RWPE1 (cell line): Measurements from ENCODE around the gene GIT2.

Experiments
- CTCF ChIA-PET: fragments of 350-600 bp; sonication (Branson Sonifier 250); formaldehyde crosslinking; extraction: SDS; loops from one replicate; lab custom pipeline; 2021; lab: Yijun Ruan, JAX
- POLR2A ChIA-PET: fragments of 400-600 bp; formaldehyde crosslinking; extraction: SDS; loops from one replicate; lab custom pipeline; 2020; ENCODE audit warnings: antibody characterized with exemption; ENCODE audit not compliant: low non-redundant PET; lab: Yijun Ruan, JAX
- DNase-seq: peaks from one replicate; pipeline ENCODE4 v3.0.0; 2012; ENCODE audit warnings: low spot score
- H3K27ac ChIP-seq: fragments of 450-650 bp; 2 replicates; pipeline ENCODE4 v1.5.1; 2017
- CTCF ChIP-seq: fragments of 450-650 bp; conservative IDR thresholded peaks from 2 replicates; pipeline ENCODE4 v1.5.1; 2017; ENCODE audit warnings: low read depth, mild to moderate bottlenecking

The GIT2 gene

GRCh38 chr12:109916045-109916444 lies 80.1 kb downstream of the GIT2 start:
- TF ChIP-seq CTCF, result no peak
- CTCF ChIA-PET, result interaction anchor here (0.6 kb wide), 1 partner anchor 13 kb away, joined by 3 read pairs; no protein-coding TSS in a partner anchor

GRCh38 chr12:109915171-109916040 lies 80.8 kb downstream of the GIT2 start:
- H3K27ac ChIP-seq, result peak overlapping the region; percentile 9; the same call in 1 of the 2 replicates
- DNase-seq, result no peak
- POLR2A ChIA-PET, result interaction anchor here (0.6 kb wide), 1 partner anchor 37 kb away, joined by 3 read pairs; no protein-coding TSS in a partner anchor
- CTCF ChIA-PET, result interaction anchor here (0.6 to 1.1 kb wide), 2 partner anchors 12 to 62 kb away, joined by 3 read pairs; no protein-coding TSS in a partner anchor
- TF ChIP-seq CTCF, result no peak

More at GRCh38 chr12:109916045-109916444, 80.1 kb downstream of the GIT2 start:
- peak overlapping the region; percentile 9; the same call in 1 of the 2 replicates for H3K27ac ChIP-seq
- POLR2A ChIA-PET, result no interaction called here
- DNase-seq, result no peak

- DNase-seq, result no peak
- TF ChIP-seq CTCF, result no peak
- H3K27ac ChIP-seq, result no peak overlapping the region
- POLR2A ChIA-PET, result interaction anchor here (0.6 kb wide), 1 partner anchor 36 kb away, joined by 3 read pairs; no protein-coding TSS in a partner anchor
- CTCF ChIA-PET, result interaction anchor here (1.1 to 1.4 kb wide), 2 partner anchors 14 to 61 kb away, joined by 3 read pairs; no protein-coding TSS in a partner anchor
Observed at GRCh38 chr12:109914461-109914860, 81.7 kb downstream of the GIT2 start.

- no peak for DNase-seq
- no peak overlapping the region for H3K27ac ChIP-seq
- ChIA-PET CTCF (no interaction called here), POLR2A (no interaction called here)
- no peak for TF ChIP-seq CTCF
Observed at GRCh38 chr12:109912855-109913321, 83.3 kb downstream of the GIT2 start.

GRCh38 chr12:109910969-109911348 lies 85.2 kb downstream of the GIT2 start:
- ChIA-PET POLR2A (no interaction called here), CTCF (interaction anchor here (0.5 to 0.7 kb wide), 2 partner anchors 315 to 795 kb away, joined by 3 read pairs; no protein-coding TSS in a partner anchor)
- DNase-seq, result peak; percentile 36
- TF ChIP-seq CTCF, result no peak
- no peak overlapping the region for H3K27ac ChIP-seq

- no peak overlapping the region for H3K27ac ChIP-seq
- ChIA-PET CTCF (interaction anchor here (0.5 kb wide), 1 partner anchor 315 kb away, joined by 3 read pairs; no protein-coding TSS in a partner anchor), POLR2A (no interaction called here)
- no peak for TF ChIP-seq CTCF
- no peak for DNase-seq
Observed at GRCh38 chr12:109910254-109910968, 85.8 kb downstream of the GIT2 start.
